MM.1S (cell line): ENCODE data around the gene SETDB1.

ENCODE experiments used
- DNase-seq: peaks from one replicate; pipeline ENCODE4 v3.0.0-alpha.2; 2015
- H2AFZ ChIP-seq: fragments of 300-600 bp; sonication (generic); 2 replicates; pipeline ENCODE4 v1.6.0; 2016; ENCODE audit warnings: antibody characterized with exemption, low read length
- H3F3A ChIP-seq: fragments of 300-600 bp; sonication (generic); 2 replicates; pipeline ENCODE4 v1.6.1; 2016; ENCODE audit warnings: mild to moderate bottlenecking, antibody characterized with exemption, low read length, moderate library complexity, mixed read lengths; ENCODE audit not compliant: insufficient read depth
- H3K27ac ChIP-seq: fragments of 300-600 bp; sonication (generic); 2 replicates; pipeline ENCODE4 v1.5.1; 2016; ENCODE audit warnings: mild to moderate bottlenecking, low read length
- H3K27me3 ChIP-seq: fragments of 300-600 bp; sonication (generic); replicated peaks from 2 replicates; pipeline ENCODE4 v1.6.0; 2016; ENCODE audit warnings: low read length; ENCODE audit not compliant: insufficient read depth
- H3K36me3 ChIP-seq: fragments of 300-600 bp; sonication (generic); replicated peaks from 2 replicates; pipeline ENCODE4 v1.6.1; 2016; ENCODE audit warnings: mild to moderate bottlenecking, low read length, mixed read lengths; ENCODE audit not compliant: insufficient read depth
- H3K4me1 ChIP-seq: fragments of 300-600 bp; sonication (generic); 2 replicates; pipeline ENCODE4 v1.6.1; 2016; ENCODE audit warnings: low read length, mixed read lengths
- H3K4me2 ChIP-seq: fragments of 300-600 bp; sonication (generic); 2 replicates; pipeline ENCODE4 v1.6.0; 2016; ENCODE audit warnings: low read depth, low read length
- H3K4me3 ChIP-seq: fragments of 300-600 bp; sonication (generic); 2 replicates; pipeline ENCODE4 v1.5.1; 2016; ENCODE audit warnings: low read length, mixed read lengths
- H3K79me2 ChIP-seq: fragments of 300-600 bp; sonication (generic); 2 replicates; pipeline ENCODE4 v1.6.1; 2016; ENCODE audit warnings: mixed run types, low read length, mixed read lengths
- H3K9ac ChIP-seq: fragments of 300-600 bp; sonication (generic); 2 replicates; pipeline ENCODE4 v1.6.1; 2016; ENCODE audit warnings: low read length, mixed read lengths
- H3K9me2 ChIP-seq: fragments of 300-600 bp; sonication (generic); replicated peaks from 2 replicates; pipeline ENCODE4 v1.6.1; 2016; ENCODE audit warnings: mild to moderate bottlenecking, low read length, mixed read lengths; ENCODE audit not compliant: insufficient read depth
- H3K9me3 ChIP-seq: fragments of 300-600 bp; sonication (generic); replicated peaks from 2 replicates; pipeline ENCODE4 v1.6.1; 2016; ENCODE audit warnings: mild to moderate bottlenecking, low read length, mixed read lengths; ENCODE audit not compliant: insufficient read depth
- H4K20me1 ChIP-seq: fragments of 300-600 bp; sonication (generic); 2 replicates; pipeline ENCODE4 v1.6.1; 2016; ENCODE audit warnings: mild to moderate bottlenecking, low read length, moderate library complexity, mixed read lengths; ENCODE audit not compliant: insufficient read depth
- EZH2 ChIP-seq: fragments of 300-600 bp; sonication (generic); optimal IDR thresholded peaks from 2 replicates; pipeline ENCODE3; 2017; ENCODE audit warnings: low read depth, mild to moderate bottlenecking, antibody characterized with exemption, low read length, mixed read lengths
- EZH2phosphoT487 ChIP-seq: fragments of 300-600 bp; sonication (generic); IDR thresholded peaks from 2 replicates; pipeline ENCODE4 v1.6.1; 2018; ENCODE audit warnings: antibody characterized with exemption, low read length
- TF ChIP-seq, protein P1 (sequence below): fragments of 300-600 bp; sonication (generic); IDR thresholded peaks from 2 replicates; pipeline ENCODE4 v1.5.1; 2016; ENCODE audit warnings: antibody characterized with exemption, low read length, mixed read lengths

The SETDB1 gene

DNA sequence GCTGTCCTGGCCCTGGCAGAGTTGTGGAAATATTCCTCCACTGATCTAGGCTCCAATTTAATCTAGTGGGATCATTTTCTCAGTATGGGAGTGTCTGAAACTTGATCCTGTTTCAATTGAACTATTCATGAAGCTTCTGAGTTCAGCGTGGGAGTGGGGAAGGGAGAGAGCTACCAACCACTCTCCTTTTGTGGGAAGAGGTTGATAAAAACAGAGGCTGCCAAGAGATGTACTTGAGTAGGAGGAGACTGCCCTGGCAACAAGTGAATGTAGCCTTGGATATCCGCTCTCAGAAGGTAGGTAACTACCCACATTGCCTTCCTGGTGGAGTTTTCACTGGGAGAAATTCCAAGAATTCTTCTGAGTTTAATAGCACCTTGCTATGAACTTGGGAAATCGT is 39.1 kb upstream of the SETDB1 start, which contains the start of gene CTXND2:
Gene CTXND2, plus strand, starts transcription at position 119 of the 400 bp plus-strand sequence. CDS start 25,179 bp downstream, outside the sequence.
- no peaks in the 10 kb centered on the region for H3K9me3 ChIP-seq
- no peak within 1 kb of the TSS for H3K4me2 ChIP-seq
- no peak within 1 kb of the TSS for H3K9ac ChIP-seq
- TF ChIP-seq, protein P1, sequence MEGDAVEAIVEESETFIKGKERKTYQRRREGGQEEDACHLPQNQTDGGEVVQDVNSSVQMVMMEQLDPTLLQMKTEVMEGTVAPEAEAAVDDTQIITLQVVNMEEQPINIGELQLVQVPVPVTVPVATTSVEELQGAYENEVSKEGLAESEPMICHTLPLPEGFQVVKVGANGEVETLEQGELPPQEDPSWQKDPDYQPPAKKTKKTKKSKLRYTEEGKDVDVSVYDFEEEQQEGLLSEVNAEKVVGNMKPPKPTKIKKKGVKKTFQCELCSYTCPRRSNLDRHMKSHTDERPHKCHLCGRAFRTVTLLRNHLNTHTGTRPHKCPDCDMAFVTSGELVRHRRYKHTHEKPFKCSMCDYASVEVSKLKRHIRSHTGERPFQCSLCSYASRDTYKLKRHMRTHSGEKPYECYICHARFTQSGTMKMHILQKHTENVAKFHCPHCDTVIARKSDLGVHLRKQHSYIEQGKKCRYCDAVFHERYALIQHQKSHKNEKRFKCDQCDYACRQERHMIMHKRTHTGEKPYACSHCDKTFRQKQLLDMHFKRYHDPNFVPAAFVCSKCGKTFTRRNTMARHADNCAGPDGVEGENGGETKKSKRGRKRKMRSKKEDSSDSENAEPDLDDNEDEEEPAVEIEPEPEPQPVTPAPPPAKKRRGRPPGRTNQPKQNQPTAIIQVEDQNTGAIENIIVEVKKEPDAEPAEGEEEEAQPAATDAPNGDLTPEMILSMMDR, result no peak
- TF ChIP-seq EZH2phosphoT487 (no peak), EZH2 (no peak)
- H3K9me2 ChIP-seq, result no peaks in the 10 kb centered on the region
- no peaks in the 10 kb centered on the region for H3K79me2 ChIP-seq
- no peaks in the 10 kb centered on the region for H4K20me1 ChIP-seq
- H3K27me3 ChIP-seq, result no peaks in the 10 kb centered on the region
- no peak for DNase-seq
- H3K27ac ChIP-seq, result no peak within 1 kb of the TSS
- H3K36me3 ChIP-seq, result no peaks in the 10 kb centered on the region
- peaks cover 29% of the 10 kb centered on the region for H3K4me1 ChIP-seq
- peaks cover 26% of the 10 kb centered on the region for H3F3A ChIP-seq
- H2AFZ ChIP-seq, result no peak within 1 kb of the TSS
- H3K4me3 ChIP-seq, result no peak within 1 kb of the TSS

DNA sequence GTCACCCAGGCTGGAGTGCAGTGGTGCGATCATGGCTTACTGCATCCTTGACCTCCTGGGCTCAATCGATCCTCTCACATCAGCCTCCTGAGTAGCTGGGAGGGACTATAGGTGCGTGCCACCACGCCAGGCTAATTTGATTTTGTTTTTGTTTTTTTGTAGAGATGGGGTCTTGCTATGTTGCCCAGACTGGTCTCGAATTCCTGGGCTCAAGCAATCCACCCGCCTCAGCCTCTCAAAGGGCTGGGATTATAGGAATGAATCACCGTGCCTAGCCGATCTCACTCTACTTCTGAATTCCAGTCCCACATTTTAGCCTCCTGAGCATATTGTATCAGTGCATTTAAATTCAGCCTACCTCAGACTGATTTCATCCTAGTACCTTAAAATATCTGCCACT is 37.4 kb upstream of the SETDB1 start:
- H3F3A ChIP-seq, result peaks cover 20% of the 10 kb centered on the region
- no peaks in the 10 kb centered on the region for H3K36me3 ChIP-seq
- no peak overlapping the region for H3K9ac ChIP-seq
- H3K9me3 ChIP-seq, result no peaks in the 10 kb centered on the region
- peaks cover 18% of the 10 kb centered on the region for H3K4me1 ChIP-seq
- H4K20me1 ChIP-seq, result no peaks in the 10 kb centered on the region
- no peak overlapping the region for H3K4me3 ChIP-seq
- no peak overlapping the region for H3K4me2 ChIP-seq
- H3K27me3 ChIP-seq, result no peaks in the 10 kb centered on the region
- H2AFZ ChIP-seq, result no peak overlapping the region
- H3K79me2 ChIP-seq, result no peaks in the 10 kb centered on the region
- H3K27ac ChIP-seq, result no peak overlapping the region
- DNase-seq, result no peak
- TF ChIP-seq, protein P1, result no peak
- no peak for TF ChIP-seq EZH2
- no peak for TF ChIP-seq EZH2phosphoT487
- H3K9me2 ChIP-seq, result no peaks in the 10 kb centered on the region

DNA sequence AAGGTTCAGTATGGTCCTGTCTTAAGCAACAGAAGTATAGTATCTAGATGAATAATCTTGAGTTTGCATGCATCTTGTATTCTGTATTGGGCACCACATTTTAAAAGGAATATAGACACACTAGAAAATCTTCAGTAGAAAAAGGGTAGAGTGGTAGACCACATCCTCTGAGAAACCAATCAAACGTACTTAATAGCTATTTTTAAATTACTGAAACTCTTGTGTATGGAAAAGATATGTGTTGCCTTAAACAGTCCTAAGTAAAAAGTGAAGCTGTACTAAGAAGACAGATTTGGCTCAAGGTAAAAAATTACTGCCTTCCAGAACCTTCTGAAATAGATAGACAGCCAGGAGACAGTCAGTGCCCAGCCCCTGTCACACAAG is 36.1 kb upstream of the SETDB1 start:
- H3K4me2 ChIP-seq, result peak overlapping the region; percentile 49
- peak overlapping the region; percentile 3 for H2AFZ ChIP-seq
- peak overlapping the region; percentile 55; the same call in 1 of the 2 replicates for H3K27ac ChIP-seq
- H3K9me3 ChIP-seq, result no peaks in the 10 kb centered on the region
- TF ChIP-seq EZH2phosphoT487 (no peak), EZH2 (no peak)
- TF ChIP-seq, protein P1, result no peak
- H3K79me2 ChIP-seq, result no peaks in the 10 kb centered on the region
- H3K9ac ChIP-seq, result peak overlapping the region; percentile 4; the same call in 1 of the 2 replicates
- no peaks in the 10 kb centered on the region for H3K9me2 ChIP-seq
- peak; percentile 72 for DNase-seq
- H3F3A ChIP-seq, result peaks cover 15% of the 10 kb centered on the region
- H3K4me1 ChIP-seq, result peaks cover 22% of the 10 kb centered on the region
- peak overlapping the region; percentile 4; the same call in 1 of the 2 replicates for H3K4me3 ChIP-seq
- H3K27me3 ChIP-seq, result no peaks in the 10 kb centered on the region
- H4K20me1 ChIP-seq, result no peaks in the 10 kb centered on the region
- no peaks in the 10 kb centered on the region for H3K36me3 ChIP-seq
